Naive thymus-derived CD4-positive, alpha-beta T cell (primary cell): ENCODE data around the gene ZNF556. TPM values are rescaled to one million over a fixed set of nuclear protein-coding genes. Genes with fewer than 3 reads are reported as not detected.
A peak's percentile ranks its signal among the peaks of the same experiment; 100 is the strongest.

Experiments used
- ATAC-seq: fragments of 150-1000 bp; cut with Tn5 transposase; 2 replicates; pipeline ENCODE4 v1.10.0; 2021; ENCODE audit warnings: mild to moderate bottlenecking, moderate library complexity
- CTCF ChIA-PET: fragments of 350-600 bp; sonication (Branson Sonifier 250); formaldehyde crosslinking; loops from one replicate; lab custom pipeline; 2021; ENCODE audit warnings: antibody characterized with exemption; lab: Charles Lee
- POLR2A ChIA-PET: fragments of 350-600 bp; sonication (Branson Sonifier 250); formaldehyde crosslinking; loops from one replicate; lab custom pipeline; 2021; ENCODE audit warnings: antibody characterized with exemption, inconsistent platforms; lab: Charles Lee
- DNase-seq, 9 donors: peaks; one replicate each; pipeline versions ENCODE4 v3.0.0 to v3.0.0-alpha.2; 2020 to 2022; ENCODE audit warnings: mixed read lengths in 1 of 9
- H3K27ac ChIP-seq: one replicate; pipeline ENCODE4 v1.7.0; 2013; ENCODE audit warnings: mild to moderate bottlenecking, low read depth, low read length, moderate library complexity
- H3K27me3 ChIP-seq, 2 donors: one replicate each; pipeline ENCODE4 v1.7.0; 2013; ENCODE audit warnings: low read length in 2 of 2, mild to moderate bottlenecking in 2 of 2, moderate library complexity in 2 of 2; ENCODE audit not compliant: control insufficient read depth in 2 of 2, insufficient read depth in 2 of 2
- H3K36me3 ChIP-seq, 3 experiments: 1 replicate in 2 of 3; 2 replicates in 1 of 3; pipeline ENCODE4 v1.7.0; 2013; ENCODE audit warnings: low read length in 3 of 3, mild to moderate bottlenecking in 3 of 3, moderate library complexity in 1 of 3; ENCODE audit not compliant: insufficient read depth in 3 of 3, control insufficient read depth in 2 of 3
- H3K4me1 ChIP-seq, 2 donors: one replicate each; pipeline ENCODE4 v1.7.0; 2013; ENCODE audit warnings: low read length in 2 of 2, mild to moderate bottlenecking in 2 of 2, moderate library complexity in 1 of 2; ENCODE audit not compliant: control insufficient read depth in 2 of 2, insufficient read depth in 2 of 2
- H3K4me3 ChIP-seq: 2 replicates; pipeline ENCODE4 v1.7.0; 2013; ENCODE audit warnings: mild to moderate bottlenecking, low read length
- H3K9me3 ChIP-seq, 3 experiments: 1 replicate in 2 of 3; 2 replicates in 1 of 3; pipeline ENCODE4 v1.7.0; 2013; ENCODE audit warnings: low read length in 3 of 3; ENCODE audit not compliant: control insufficient read depth in 2 of 3
- H3K27ac Mint-ChIP-seq, 9 donors: one replicate each; pipeline ENCODE4 v1.8.0; 2020 to 2022; ENCODE audit warnings: mixed read lengths in 9 of 9, mild to moderate bottlenecking in 8 of 9, moderate library complexity in 5 of 9, inconsistent platforms in 2 of 9
- H3K27me3 Mint-ChIP-seq, 5 donors: one replicate each; pipeline ENCODE4 v1.8.0; 2021 to 2022; ENCODE audit warnings: mixed read lengths in 5 of 5, mild to moderate bottlenecking in 1 of 5
- H3K36me3 Mint-ChIP-seq, 5 donors: one replicate each; pipeline ENCODE4 v1.8.0; 2020 to 2022; ENCODE audit warnings: mixed read lengths in 5 of 5, mild to moderate bottlenecking in 3 of 5, inconsistent platforms in 1 of 5
- H3K4me1 Mint-ChIP-seq, 7 donors: one replicate each; pipeline ENCODE4 v1.8.0; 2020 to 2022; ENCODE audit warnings: mixed read lengths in 7 of 7, mild to moderate bottlenecking in 3 of 7, inconsistent platforms in 1 of 7
- H3K4me3 Mint-ChIP-seq, 10 donors: one replicate each; pipeline ENCODE4 v1.8.0; 2020 to 2022; ENCODE audit warnings: mild to moderate bottlenecking in 10 of 10, mixed read lengths in 10 of 10, moderate library complexity in 6 of 10, inconsistent platforms in 2 of 10
- H3K9me3 Mint-ChIP-seq, 11 donors: one replicate each; pipeline ENCODE4 v1.8.0; 2020 to 2022; ENCODE audit warnings: mixed read lengths in 11 of 11, mild to moderate bottlenecking in 4 of 11, inconsistent platforms in 1 of 11, moderate library complexity in 1 of 11
- intact Hi-C, 2 donors: fragments of 100-400 bp; cut with micrococcal nuclease; formaldehyde crosslinking; loops; one replicate each; pipeline ENCODE4 v1.15.1; 2023
- polyA plus RNA-seq, 2 donors: library from polyadenylated mRNA; unstranded; fragments of 300-500 nt; fragmentation: Illumina TruSeq; gene quantifications; one replicate each; pipeline ENCODE4 v1.2.3, GENCODE V29; 2021
- total RNA-seq, 6 experiments: library from RNA in 5 of 6; stranded (reverse) in 5 of 6; gene quantifications; 1 replicate in 5 of 6; 2 replicates in 1 of 6; pipeline ENCODE4 v1.2.3 and lab custom pipeline; 2021 to 2026

The ZNF556 gene
- total and polyA plus RNA-seq, 7 experiments from 2014 or later = not detected

- H3K27me3 ChIP-seq = no peaks in the 10 kb centered on the region
- ATAC-seq = peak; percentile 98
- peaks cover 0 to 14% (median 0%) of the 10 kb centered on the region in 3 experiments for H3K9me3 ChIP-seq
- H3K9me3 Mint-ChIP-seq = peaks cover 0 to 38% (median 15%) of the 10 kb centered on the region in 11 donors
- CTCF ChIA-PET = interaction anchor here (0.6 to 1.1 kb wide), 6 partner anchors 17 to 357 kb away, joined by 3 to 6 read pairs (median 3); partner anchors contain the start of genes ZNF554 and ZNF556
- H3K36me3 ChIP-seq = peaks cover 0 to 7% (median 0%) of the 10 kb centered on the region in 3 experiments
- H3K4me1 Mint-ChIP-seq = peaks cover 5 to 33% (median 18%) of the 10 kb centered on the region in 7 donors
- peak within 1 kb of the TSS; percentile 85 to 96 (median 92) for H3K4me3 Mint-ChIP-seq
- H3K4me1 ChIP-seq = peaks cover 3 to 13% of the 10 kb centered on the region in 2 donors
- peak within 1 kb of the TSS; percentile 94 for H3K4me3 ChIP-seq
- peaks cover 8 to 32% (median 17%) of the 10 kb centered on the region in 5 donors for H3K36me3 Mint-ChIP-seq
- POLR2A ChIA-PET = interaction anchor here (0.7 to 2.0 kb wide), 7 partner anchors 15 to 749 kb away, joined by 3 to 15 read pairs (median 4); partner anchors contain the start of genes SGTA and SLC39A3
- intact Hi-C loops = loop anchor here in 1 of 2 donors (1.0 to 2.0 kb wide), 9 partner anchors 15 to 665 kb away; partner anchors contain the start of genes FZR1, NCLN, THOP1 and ZNF554
- H3K27ac Mint-ChIP-seq = peak within 1 kb of the TSS; percentile 70 to 90 (median 82)
- peaks cover 0 to 7% (median 0%) of the 10 kb centered on the region in 5 donors for H3K27me3 Mint-ChIP-seq
- peak; percentile 77 to 99 (median 97) for DNase-seq
- peak within 1 kb of the TSS; percentile 75 for H3K27ac ChIP-seq
Observed at GRCh38 chr19:2840794-2841791, 26.0 kb upstream of the ZNF556 start, which contains the start of gene ZNF555. Gene ZNF555 (plus strand): TSS chr19:2841475. CDS start chr19:2841573, 98 bp downstream.

- peaks cover 0 to 7% (median 0%) of the 10 kb centered on the region in 5 donors for H3K27me3 Mint-ChIP-seq
- peak overlapping the region in 5 of 9 donors; percentile 50 to 85 (median 60) for H3K27ac Mint-ChIP-seq
- POLR2A ChIA-PET = interaction anchor here (0.9 to 2.0 kb wide), 4 partner anchors 14 to 59 kb away, joined by 4 to 15 read pairs (median 5); partner anchors contain the start of gene SGTA
- H3K4me3 ChIP-seq = peak overlapping the region; percentile 94
- H3K9me3 ChIP-seq = peaks cover 0 to 6% (median 0%) of the 10 kb centered on the region in 3 experiments
- H3K4me1 Mint-ChIP-seq = peaks cover 5 to 37% (median 22%) of the 10 kb centered on the region in 7 donors
- intact Hi-C loops = loop anchor here in 1 of 2 donors (1.0 to 2.0 kb wide), 9 partner anchors 14 to 664 kb away; partner anchors contain the start of genes FZR1, NCLN, THOP1 and ZNF554
- peaks cover 4 to 32% (median 18%) of the 10 kb centered on the region in 5 donors for H3K36me3 Mint-ChIP-seq
- peaks cover 3 to 13% of the 10 kb centered on the region in 2 donors for H3K4me1 ChIP-seq
- H3K4me3 Mint-ChIP-seq = peak overlapping the region; percentile 40 to 84 (median 78)
- ATAC-seq = no peak
- H3K9me3 Mint-ChIP-seq = peaks cover 0 to 38% (median 9%) of the 10 kb centered on the region in 11 donors
- H3K36me3 ChIP-seq = peaks cover 0 to 14% (median 0%) of the 10 kb centered on the region in 3 experiments
- H3K27ac ChIP-seq = peak overlapping the region; percentile 55
- no peaks in the 10 kb centered on the region for H3K27me3 ChIP-seq
- DNase-seq = no peak
- CTCF ChIA-PET = interaction anchor here (0.6 to 1.1 kb wide), 4 partner anchors 22 to 358 kb away, joined by 3 read pairs; partner anchors contain the start of genes ZNF554 and ZNF556
Observed at GRCh38 chr19:2841855-2842574, 25.1 kb upstream of the ZNF556 start.

GRCh38 chr19:2845107-2845506, 22.0 kb upstream of the ZNF556 start:
- Mint-ChIP-seq H3K27ac (no peak overlapping the region), H3K4me1 (peaks cover 5 to 44% (median 31%) of the 10 kb centered on the region in 7 donors), H3K27me3 (peaks cover 0 to 7% (median 0%) of the 10 kb centered on the region in 5 donors), H3K36me3 (peaks cover 6 to 38% (median 25%) of the 10 kb centered on the region in 5 donors), H3K4me3 (no peak overlapping the region), H3K9me3 (peaks cover 0 to 41% (median 6%) of the 10 kb centered on the region in 11 donors)
- Histone ChIP-seq H3K4me1 (peaks cover 3 to 14% of the 10 kb centered on the region in 2 donors), H3K9me3 (peaks cover 0 to 7% (median 0%) of the 10 kb centered on the region in 3 experiments), H3K27me3 (no peaks in the 10 kb centered on the region), H3K4me3 (no peak overlapping the region), H3K27ac (no peak overlapping the region), H3K36me3 (peaks cover 0 to 14% (median 0%) of the 10 kb centered on the region in 3 experiments)
- ATAC-seq (no peak), DNase-seq (no peak)
- intact Hi-C loops = no loop called here
- ChIA-PET POLR2A (interaction anchor here (0.6 to 1.1 kb wide), 2 partner anchors 11 to 161 kb away, joined by 3 to 5 read pairs; no protein-coding TSS in a partner anchor), CTCF (no interaction called here)

GRCh38 chr19:2846180-2846894, 20.8 kb upstream of the ZNF556 start:
- Mint-ChIP-seq H3K9me3 (peaks cover 0 to 49% (median 15%) of the 10 kb centered on the region in 11 donors), H3K27ac (no peak overlapping the region), H3K36me3 (peaks cover 12 to 50% (median 36%) of the 10 kb centered on the region in 5 donors), H3K4me1 (peaks cover 5 to 49% (median 38%) of the 10 kb centered on the region in 7 donors), H3K27me3 (peaks cover 0 to 7% (median 0%) of the 10 kb centered on the region in 5 donors), H3K4me3 (no peak overlapping the region)
- ATAC-seq = no peak
- H3K27ac ChIP-seq = no peak overlapping the region
- H3K9me3 ChIP-seq = peaks cover 0 to 8% (median 0%) of the 10 kb centered on the region in 3 experiments
- no peak overlapping the region for H3K4me3 ChIP-seq
- H3K4me1 ChIP-seq = peaks cover 3 to 13% of the 10 kb centered on the region in 2 donors
- H3K36me3 ChIP-seq = peaks cover 2 to 24% (median 2%) of the 10 kb centered on the region in 3 experiments
- intact Hi-C loops = no loop called here
- POLR2A ChIA-PET = interaction anchor here (0.6 to 1.1 kb wide), 2 partner anchors 12 to 1950 kb away, joined by 3 read pairs; no protein-coding TSS in a partner anchor
- H3K27me3 ChIP-seq = no peaks in the 10 kb centered on the region
- no peak for DNase-seq
- CTCF ChIA-PET = no interaction called here

GRCh38 chr19:2847507-2847906, 19.6 kb upstream of the ZNF556 start:
- H3K27me3 Mint-ChIP-seq = peaks cover 0 to 2% (median 0%) of the 10 kb centered on the region in 5 donors
- H3K4me1 ChIP-seq = peaks cover 1 to 7% of the 10 kb centered on the region in 2 donors
- H3K9me3 Mint-ChIP-seq = peaks cover 2 to 61% (median 25%) of the 10 kb centered on the region in 11 donors
- H3K4me3 Mint-ChIP-seq = peak overlapping the region in 1 of 10 donors; percentile 25
- no peak for DNase-seq
- no peaks in the 10 kb centered on the region for H3K27me3 ChIP-seq
- no peak overlapping the region for H3K4me3 ChIP-seq
- POLR2A ChIA-PET = interaction anchor here (0.5 kb wide), 1 partner anchor 15 kb away, joined by 3 read pairs; no protein-coding TSS in a partner anchor
- H3K27ac ChIP-seq = no peak overlapping the region
- peaks cover 10 to 36% (median 14%) of the 10 kb centered on the region in 3 experiments for H3K36me3 ChIP-seq
- no peak for ATAC-seq
- peaks cover under 1 to 43% (median 32%) of the 10 kb centered on the region in 7 donors for H3K4me1 Mint-ChIP-seq
- peaks cover 16 to 59% (median 48%) of the 10 kb centered on the region in 5 donors for H3K36me3 Mint-ChIP-seq
- CTCF ChIA-PET = no interaction called here
- H3K9me3 ChIP-seq = peaks cover 4 to 12% (median 4%) of the 10 kb centered on the region in 3 experiments
- intact Hi-C loops = no loop called here
- H3K27ac Mint-ChIP-seq = no peak overlapping the region
